Measurements from ENCODE around the gene FCHSD2.
"Not testable (repeated sequence)": the region's sequence is repeated elsewhere in the genome, so short reads cannot be mapped to it uniquely, and the experiment has no call there.

DNA sequence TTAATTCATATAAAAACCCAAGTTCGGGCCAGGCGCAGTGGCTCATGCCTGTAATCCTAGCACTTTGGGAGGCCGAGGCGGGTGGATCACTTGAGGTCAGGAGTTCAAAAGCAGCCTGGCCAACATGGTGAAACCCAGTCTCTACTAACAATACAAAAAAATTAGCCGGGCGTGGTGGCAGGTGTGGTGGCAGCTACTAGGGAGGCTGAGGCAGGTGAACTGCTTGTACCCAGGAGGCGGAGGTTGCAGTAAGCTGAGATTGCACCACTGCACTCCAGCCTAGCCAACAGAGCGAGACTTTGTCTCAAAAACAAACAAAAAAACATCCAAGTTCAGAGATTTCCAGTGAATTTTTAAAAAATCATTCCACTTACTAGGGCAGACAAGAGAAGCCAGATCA is 5.4 kb downstream of the FCHSD2 start:
- TF ChIP-seq, protein P1, sequence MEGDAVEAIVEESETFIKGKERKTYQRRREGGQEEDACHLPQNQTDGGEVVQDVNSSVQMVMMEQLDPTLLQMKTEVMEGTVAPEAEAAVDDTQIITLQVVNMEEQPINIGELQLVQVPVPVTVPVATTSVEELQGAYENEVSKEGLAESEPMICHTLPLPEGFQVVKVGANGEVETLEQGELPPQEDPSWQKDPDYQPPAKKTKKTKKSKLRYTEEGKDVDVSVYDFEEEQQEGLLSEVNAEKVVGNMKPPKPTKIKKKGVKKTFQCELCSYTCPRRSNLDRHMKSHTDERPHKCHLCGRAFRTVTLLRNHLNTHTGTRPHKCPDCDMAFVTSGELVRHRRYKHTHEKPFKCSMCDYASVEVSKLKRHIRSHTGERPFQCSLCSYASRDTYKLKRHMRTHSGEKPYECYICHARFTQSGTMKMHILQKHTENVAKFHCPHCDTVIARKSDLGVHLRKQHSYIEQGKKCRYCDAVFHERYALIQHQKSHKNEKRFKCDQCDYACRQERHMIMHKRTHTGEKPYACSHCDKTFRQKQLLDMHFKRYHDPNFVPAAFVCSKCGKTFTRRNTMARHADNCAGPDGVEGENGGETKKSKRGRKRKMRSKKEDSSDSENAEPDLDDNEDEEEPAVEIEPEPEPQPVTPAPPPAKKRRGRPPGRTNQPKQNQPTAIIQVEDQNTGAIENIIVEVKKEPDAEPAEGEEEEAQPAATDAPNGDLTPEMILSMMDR (IDR thresholded peaks at IDR 0.05; ENCODE audit: low read depth, low read length, missing input control), result not testable (repeated sequence)
- TF ChIP-seq, protein P2, sequence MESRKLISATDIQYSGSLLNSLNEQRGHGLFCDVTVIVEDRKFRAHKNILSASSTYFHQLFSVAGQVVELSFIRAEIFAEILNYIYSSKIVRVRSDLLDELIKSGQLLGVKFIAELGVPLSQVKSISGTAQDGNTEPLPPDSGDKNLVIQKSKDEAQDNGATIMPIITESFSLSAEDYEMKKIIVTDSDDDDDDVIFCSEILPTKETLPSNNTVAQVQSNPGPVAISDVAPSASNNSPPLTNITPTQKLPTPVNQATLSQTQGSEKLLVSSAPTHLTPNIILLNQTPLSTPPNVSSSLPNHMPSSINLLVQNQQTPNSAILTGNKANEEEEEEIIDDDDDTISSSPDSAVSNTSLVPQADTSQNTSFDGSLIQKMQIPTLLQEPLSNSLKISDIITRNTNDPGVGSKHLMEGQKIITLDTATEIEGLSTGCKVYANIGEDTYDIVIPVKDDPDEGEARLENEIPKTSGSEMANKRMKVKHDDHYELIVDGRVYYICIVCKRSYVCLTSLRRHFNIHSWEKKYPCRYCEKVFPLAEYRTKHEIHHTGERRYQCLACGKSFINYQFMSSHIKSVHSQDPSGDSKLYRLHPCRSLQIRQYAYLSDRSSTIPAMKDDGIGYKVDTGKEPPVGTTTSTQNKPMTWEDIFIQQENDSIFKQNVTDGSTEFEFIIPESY (IDR thresholded peaks at IDR 0.05), result not testable (repeated sequence)
- not testable (repeated sequence) for TF ChIP-seq TAF1 (conservative IDR thresholded peaks at IDR 0.05); GABPA (IDR thresholded peaks at IDR 0.05 in 1 of 2, conservative IDR thresholded peaks at IDR 0.05 in 1 of 2); SP1 (IDR thresholded peaks at IDR 0.05)

All from liver (tissue), 3 donors.